Retinal pigment epithelial cell (primary cell): ENCODE measurements around the gene C2CD3.

Experiments
- DNase-seq: peaks from one replicate; pipeline ENCODE4 v3.0.0-alpha.2; 2010; ENCODE audit warnings: low read depth
- H3K4me3 ChIP-seq: 2 replicates; pipeline ENCODE4 v1.5.1; 2011; ENCODE audit warnings: mild to moderate bottlenecking, low read length, control low read depth, moderate library complexity
- CTCF ChIP-seq: conservative IDR thresholded peaks from 2 replicates; pipeline ENCODE4 v1.5.1; 2011; ENCODE audit warnings: low read depth, low read length, control low read depth, inconsistent platforms

The C2CD3 gene

DNA sequence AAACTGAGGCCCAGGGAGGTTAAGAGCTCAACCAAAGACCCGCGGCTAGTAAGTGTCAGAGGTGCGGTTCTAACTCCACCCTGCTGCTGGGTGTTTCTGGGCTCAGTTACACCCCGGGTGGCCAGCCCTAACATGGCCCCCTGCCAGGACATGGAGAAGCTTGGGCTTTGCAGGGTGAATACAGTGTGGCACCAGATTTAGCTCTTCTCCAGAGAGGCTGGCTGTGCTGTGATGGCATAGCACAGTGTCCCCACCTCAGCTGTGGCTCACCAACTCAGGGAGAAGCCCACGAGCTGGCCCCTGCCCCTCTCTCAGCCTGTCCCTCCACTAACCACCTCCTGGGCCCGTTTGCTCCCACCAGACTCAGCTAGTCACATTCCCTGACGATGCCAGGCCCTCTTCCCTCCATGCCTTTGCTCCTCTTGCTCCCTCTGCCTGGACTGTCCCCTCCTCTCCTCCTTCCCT lies 168.9 kb downstream of the C2CD3 start:
- no peak for DNase-seq
- TF ChIP-seq CTCF = no peak
- H3K4me3 ChIP-seq = no peak overlapping the region

GRCh38 chr11:74000307-74001133 lies 170.3 kb downstream of the C2CD3 start:
- H3K4me3 ChIP-seq = no peak overlapping the region
- DNase-seq = no peak
- no peak for TF ChIP-seq CTCF

GRCh38 chr11:73999581-74000306 lies 171.1 kb downstream of the C2CD3 start:
- no peak for DNase-seq
- TF ChIP-seq CTCF = no peak
- no peak overlapping the region for H3K4me3 ChIP-seq

GRCh38 chr11:73998846-73999575 lies 171.8 kb downstream of the C2CD3 start:
- no peak for TF ChIP-seq CTCF
- DNase-seq = no peak
- H3K4me3 ChIP-seq = no peak overlapping the region

GRCh38 chr11:73997120-73997770 lies 173.6 kb downstream of the C2CD3 start:
- no peak for DNase-seq

More at GRCh38 chr11:73997120-73997770, 173.6 kb downstream of the C2CD3 start:
- H3K4me3 ChIP-seq = no peak overlapping the region
- TF ChIP-seq CTCF = no peak
